Kidney glomerular epithelial cell (primary cell): ENCODE measurements around the gene ZNF697.
"Not testable (repeated sequence)": the region's sequence is repeated elsewhere in the genome, so short reads cannot be mapped to it uniquely, and the experiment has no call there.

ENCODE experiments used
- DNase-seq: peaks from one replicate; lab custom pipeline; 2025; lab: John Stamatoyannopoulos, UW

ZNF697 gene

GRCh38 chr1:119647734-119648619, at the start of gene ZNF697:
Gene ZNF697, minus strand, starts transcription at chr1:119648266. Its CDS starts 22,166 bp downstream, at chr1:119626100.
- DNase-seq, result peak; percentile 98

GRCh38 chr1:119697598-119697997, 49.5 kb upstream of the ZNF697 start:
- DNase-seq, result no peak

GRCh38 chr1:119696863-119697262, 48.8 kb upstream of the ZNF697 start:
- DNase-seq, result not testable (repeated sequence)

DNA sequence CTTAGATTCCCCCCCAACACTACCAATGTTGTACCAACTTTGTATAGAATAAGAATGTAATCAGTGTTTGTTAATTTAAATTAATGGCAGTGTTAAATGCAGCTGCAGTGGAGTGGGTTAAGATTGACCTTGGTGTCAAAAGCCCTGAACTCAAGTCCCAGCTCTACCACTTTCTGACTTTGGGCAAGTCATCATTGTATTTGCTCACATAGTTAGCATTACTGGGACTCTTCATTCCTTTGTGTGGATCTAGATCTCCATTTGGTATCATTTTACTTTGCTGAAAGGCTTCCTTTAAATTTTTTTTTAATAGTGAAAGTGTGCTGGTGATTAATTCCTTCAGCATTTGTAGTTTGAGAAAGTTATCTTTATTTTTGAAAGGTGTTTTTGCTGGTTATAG, 41.4 kb upstream of the ZNF697 start:
- no peak for DNase-seq

DNA sequence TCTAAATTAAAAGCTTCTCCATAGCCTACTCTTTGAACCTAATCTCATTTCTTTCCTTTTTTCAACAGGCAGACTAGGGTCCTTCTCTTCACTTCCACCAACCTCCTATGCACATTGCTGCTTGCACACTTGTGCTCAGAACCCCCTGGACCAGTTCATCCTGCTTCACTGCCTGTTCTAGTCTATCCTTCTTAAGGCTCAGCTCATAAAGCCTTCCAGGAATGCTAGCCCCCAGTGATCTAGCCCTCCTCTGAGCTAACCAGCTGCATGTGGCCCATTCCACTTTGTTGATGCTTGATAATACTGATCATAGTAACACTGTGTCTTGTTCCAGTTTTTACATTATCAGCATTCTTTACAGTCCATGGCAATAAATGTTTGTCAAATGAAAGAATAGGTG, 40.7 kb upstream of the ZNF697 start:
- DNase-seq, result no peak

DNA sequence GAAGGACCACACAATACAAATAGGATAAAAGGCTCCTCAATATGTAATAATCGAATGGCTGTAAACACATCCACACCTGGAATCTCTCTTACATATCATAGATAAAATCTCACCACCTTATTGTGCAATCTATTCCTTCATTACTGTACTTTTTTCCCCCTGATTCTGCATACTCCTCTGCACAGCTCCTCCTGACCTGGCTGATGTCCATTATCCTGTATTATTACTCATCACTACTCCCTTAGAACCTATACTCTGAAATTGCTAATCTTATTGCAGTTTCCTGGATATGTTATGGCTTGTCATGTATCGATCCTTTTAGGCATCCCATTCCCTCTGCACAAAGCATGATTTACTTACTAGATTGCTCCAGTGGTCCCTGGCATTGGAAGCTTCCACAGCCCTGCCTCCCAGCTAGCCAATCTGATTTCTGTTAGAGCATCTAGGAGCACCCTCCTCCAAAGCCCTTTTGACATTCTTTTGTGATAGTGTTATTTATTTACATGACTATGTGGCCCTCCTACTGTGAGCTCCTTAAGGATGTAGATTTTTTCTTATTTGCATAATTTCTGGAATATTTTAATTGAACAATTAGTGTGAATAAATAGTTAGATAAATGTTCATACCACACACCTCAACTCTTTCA, 39.5 kb upstream of the ZNF697 start:
- no peak for DNase-seq

DNA sequence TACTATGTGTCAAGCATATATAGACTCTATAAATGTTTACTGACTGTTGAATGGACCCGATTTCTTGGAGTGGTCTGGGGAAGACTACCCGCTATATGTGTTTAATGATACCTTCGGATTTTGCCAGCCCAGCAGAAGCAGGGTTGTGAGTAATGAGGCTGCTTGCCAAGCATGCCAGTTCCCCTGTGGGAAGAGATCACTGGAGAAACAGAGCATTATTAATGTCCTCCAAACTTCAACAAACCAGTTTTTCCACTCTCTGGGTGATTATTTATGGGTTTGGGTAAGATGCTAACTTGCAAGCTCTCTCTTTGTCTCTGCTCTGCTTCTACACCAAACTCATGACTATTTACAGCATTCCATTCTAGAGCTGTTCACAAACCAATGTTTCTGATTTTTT, 38.6 kb upstream of the ZNF697 start:
- no peak for DNase-seq

GRCh38 chr1:119683893-119684292, 35.8 kb upstream of the ZNF697 start:
- no peak for DNase-seq

- DNase-seq, result no peak
Observed at GRCh38 chr1:119682141-119682540, 34.1 kb upstream of the ZNF697 start.

GRCh38 chr1:119681560-119681959, 33.5 kb upstream of the ZNF697 start:
- DNase-seq, result no peak

- no peak for DNase-seq
Observed at GRCh38 chr1:119680723-119681122, 32.7 kb upstream of the ZNF697 start.

GRCh38 chr1:119680193-119680592, 32.1 kb upstream of the ZNF697 start:
- DNase-seq, result no peak

DNA sequence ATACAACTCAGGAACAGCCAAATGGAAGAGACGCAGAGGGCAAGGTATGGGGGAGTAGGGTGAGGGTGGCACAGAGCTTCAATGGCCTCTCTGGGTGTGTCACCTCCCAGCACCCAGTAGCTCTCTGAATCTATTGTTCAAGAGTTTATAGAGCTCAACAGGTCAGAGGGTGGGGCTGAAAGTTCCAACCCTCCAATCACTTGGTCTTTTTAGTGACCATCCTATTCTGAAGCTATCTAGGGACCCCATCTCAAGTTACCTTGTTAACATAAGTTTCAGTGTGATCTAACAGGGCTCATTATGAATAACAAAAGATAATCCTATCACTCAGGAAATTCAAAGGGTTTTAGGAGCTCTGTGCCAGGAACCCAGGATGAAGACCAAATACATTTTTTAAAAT, 31.2 kb upstream of the ZNF697 start:
- no peak for DNase-seq

DNA sequence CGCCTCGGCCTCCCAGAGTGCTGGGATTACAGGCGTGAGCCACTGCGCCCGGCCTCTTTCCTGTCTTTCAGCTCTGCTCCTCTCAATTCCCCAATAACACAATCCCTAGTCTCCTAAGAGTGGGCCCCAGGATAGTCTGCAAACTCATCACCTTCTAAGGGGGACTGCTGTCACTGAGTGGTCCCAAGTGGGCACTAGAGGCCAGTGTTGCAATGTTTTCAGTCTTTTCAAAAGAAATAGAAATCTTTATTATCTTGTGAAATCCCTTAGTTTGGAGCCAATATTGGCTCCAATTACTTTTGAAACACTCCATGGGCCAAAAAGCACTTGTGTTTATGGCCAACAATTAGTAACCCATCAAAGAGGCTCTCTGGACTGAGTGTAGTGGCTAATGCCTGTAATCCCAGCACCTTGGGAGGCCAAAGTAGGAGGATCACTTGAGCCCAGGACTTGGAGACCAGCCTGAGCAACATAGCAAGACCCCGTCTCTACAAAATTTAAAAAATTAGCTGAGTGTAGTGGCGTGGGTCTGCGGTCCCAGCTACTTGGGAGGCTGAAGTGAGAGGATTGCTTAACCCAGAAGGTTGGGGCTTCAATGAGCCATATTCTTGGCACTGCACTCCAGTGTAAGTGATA, 28.6 kb upstream of the ZNF697 start:
- DNase-seq, result no peak

- DNase-seq, result peak; percentile 86
Observed at GRCh38 chr1:119675349-119676345, 27.6 kb upstream of the ZNF697 start.

DNA sequence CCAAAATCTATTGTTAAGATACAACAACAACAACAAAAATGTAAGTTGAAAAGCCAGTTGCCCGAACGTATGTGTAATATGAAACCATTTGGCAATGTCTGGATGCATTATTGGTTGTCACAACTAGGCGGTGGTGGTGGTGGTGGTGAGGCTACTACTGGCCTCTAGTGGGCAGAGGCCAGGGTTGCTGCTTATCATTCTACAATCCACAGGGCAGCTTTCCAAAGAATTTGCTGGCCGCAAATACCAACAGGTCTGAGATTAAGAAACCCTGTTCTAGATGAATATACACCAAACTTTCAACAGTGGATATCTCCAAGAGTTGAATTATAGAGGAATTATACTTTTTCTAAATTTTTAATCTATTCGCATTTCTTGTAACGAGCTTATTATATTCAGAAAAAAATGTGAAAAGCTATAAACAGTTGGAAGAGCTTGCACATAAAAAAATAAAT, 26.8 kb upstream of the ZNF697 start:
- DNase-seq, result peak; percentile 78

GRCh38 chr1:119674111-119674526, 26.1 kb upstream of the ZNF697 start:
- peak; percentile 47 for DNase-seq

GRCh38 chr1:119673171-119673940, 25.3 kb upstream of the ZNF697 start:
- no peak for DNase-seq

DNA sequence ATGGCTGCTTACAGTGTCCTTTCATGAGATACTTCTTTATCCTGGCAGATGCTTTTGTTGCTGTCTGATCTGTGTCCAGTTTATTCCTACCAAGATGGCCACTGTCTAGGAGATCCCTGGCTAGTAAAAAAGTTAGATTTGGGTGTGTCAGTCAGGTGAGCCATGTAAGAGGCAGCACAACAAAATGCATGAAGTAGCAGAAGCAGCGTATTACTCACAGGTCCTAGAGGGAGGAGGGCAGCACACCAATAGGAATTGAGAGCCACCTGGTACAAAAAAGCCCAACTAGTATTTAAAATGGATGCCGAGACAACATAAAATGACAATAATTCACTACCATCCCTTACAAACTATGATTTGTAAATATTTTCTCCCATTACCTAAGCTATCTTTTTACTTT, 22.8 kb upstream of the ZNF697 start:
- no peak for DNase-seq

DNA sequence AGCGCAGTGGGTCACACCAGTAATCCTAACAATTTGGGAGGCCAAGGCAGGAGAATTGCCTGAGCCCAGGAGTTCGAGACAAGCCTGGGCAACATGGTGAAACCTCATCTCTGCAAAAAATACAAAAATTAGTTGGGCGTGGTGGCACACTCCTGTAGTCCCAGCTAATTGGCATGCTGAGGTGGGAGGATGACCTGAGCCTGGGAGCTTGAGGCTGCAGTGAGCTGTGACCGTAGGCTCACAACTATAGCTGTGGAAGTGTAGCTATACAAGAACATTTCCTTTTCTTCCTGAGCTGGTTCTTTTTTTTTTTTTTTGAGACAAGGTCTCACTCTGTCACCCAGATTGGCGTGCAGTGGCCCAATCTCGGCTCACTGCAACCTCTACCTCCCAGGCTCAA, 19.1 kb upstream of the ZNF697 start:
- no peak for DNase-seq

DNA sequence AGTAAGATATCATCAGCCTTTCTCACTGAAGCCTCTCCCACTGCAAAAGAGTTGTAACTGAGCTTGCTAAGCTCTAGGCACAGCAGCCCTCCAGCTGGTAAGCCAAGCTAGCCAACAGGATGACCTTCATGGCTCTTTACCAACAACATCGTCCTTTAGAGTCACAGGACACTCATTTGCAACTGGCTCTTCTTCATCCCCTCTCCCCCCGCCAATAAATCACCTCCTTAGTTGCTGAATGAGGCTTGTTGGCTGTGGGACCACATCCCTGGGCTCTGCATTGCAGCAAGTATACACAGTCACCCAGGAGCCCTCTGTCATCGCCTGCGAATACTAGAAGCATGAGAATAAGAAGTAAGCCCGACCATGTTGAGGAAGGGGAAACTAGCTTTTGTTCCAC, 16.0 kb upstream of the ZNF697 start:
- no peak for DNase-seq
